GM12878 (cell line): ENCODE data around the gene SH2D3A. TPM values are rescaled to one million over a fixed set of nuclear protein-coding genes. Genes with fewer than 3 reads are reported as not detected.

Experiments used
- BMI1 ChIP-seq: fragments of 450-650 bp; IDR thresholded peaks from 2 replicates; pipeline ENCODE4 v1.6.1; 2016; ENCODE audit warnings: mild to moderate bottlenecking, moderate library complexity, borderline replicate concordance
- ELK1 ChIP-seq: IDR thresholded peaks from 2 replicates; pipeline ENCODE4 v1.6.1; 2012; ENCODE audit warnings: low read depth, low read length, improper control_type of control experiment
- FOS ChIP-seq: IDR thresholded peaks from 3 replicates; pipeline ENCODE4 v1.6.1; 2011; ENCODE audit warnings: borderline replicate concordance; ENCODE audit not compliant: insufficient read length; ENCODE audit errors: extremely low read depth
- FOXM1 ChIP-seq: IDR thresholded peaks from 2 replicates; pipeline ENCODE4 v1.6.1; 2012; ENCODE audit warnings: low read depth, mild to moderate bottlenecking, inconsistent platforms, low read length, moderate library complexity
- IRF4 ChIP-seq: IDR thresholded peaks from 2 replicates; pipeline ENCODE4 v1.6.1; 2011; ENCODE audit warnings: low read depth, low read length
- PBX3 ChIP-seq: IDR thresholded peaks from 2 replicates; pipeline ENCODE4 v1.6.1; 2011; ENCODE audit warnings: mild to moderate bottlenecking, low read depth, low read length, moderate library complexity; ENCODE audit not compliant: insufficient replicate concordance
- ZBED1 ChIP-seq: IDR thresholded peaks from 2 replicates; pipeline ENCODE4 v1.6.1; 2016; ENCODE audit warnings: borderline replicate concordance
- ZBTB4 ChIP-seq: fragments of 450-650 bp; formaldehyde crosslinking; IDR thresholded peaks from 2 replicates; pipeline ENCODE4 v1.4.0; 2022; ENCODE audit warnings: mild to moderate bottlenecking, moderate library complexity
- ZNF24 ChIP-seq: fragments of 450-650 bp; IDR thresholded peaks from 2 replicates; pipeline ENCODE4 v1.6.1; 2017; ENCODE audit warnings: antibody characterized with exemption, mild to moderate bottlenecking
- polyA plus RNA-seq, 11 experiments: library from polyadenylated mRNA; depleted of rRNA in 4 of 11; unstranded in 6 of 11; stranded (reverse) in 5 of 11; fragments of >200 nt; fragmentation: Nextera tagmentation in 4 of 11; fragmentation: Illumina TruSeq in 1 of 11; extraction: Ambion mirVana in 4 of 11; extraction: Trizol in 1 of 11; gene quantifications; 1 replicate in 1 of 11; 2 replicates in 10 of 11; pipeline versions ENCODE4 v1.2.1 to v1.2.3, GENCODE V29; 2011 to 2016; ENCODE audit warnings: inconsistent platforms in 2 of 11, missing spikeins in 2 of 11, low read depth in 1 of 11
- total RNA-seq, 4 experiments: library from RNA; depleted of rRNA in 3 of 4; stranded (reverse); fragments of >200 nt in 3 of 4; fragmentation: Illumina TruSeq in 1 of 4; extraction: Trizol in 1 of 4; gene quantifications; 2 replicates each; pipeline versions ENCODE4 v1.2.1 to v1.2.3, GENCODE V29; 2013 to 2021

Gene SH2D3A
- total and polyA plus RNA-seq, 10 of the 15 experiments (the other 5 are each of a cell fraction or from before 2014, with no cell fraction given), result 0.77 to 24.4 (median 9.5) TPM

GRCh38 chr19:6711078-6711361, 56.2 kb downstream of the SH2D3A start (continued):
- no peak for TF ChIP-seq ELK1
- no peak for TF ChIP-seq ZBED1
- no peak for TF ChIP-seq IRF4
- no peak for TF ChIP-seq ZNF24
- no peak for TF ChIP-seq BMI1
- TF ChIP-seq FOS, result no peak
- no peak for TF ChIP-seq PBX3
- TF ChIP-seq ZBTB4 (CRISPR knock-in tag), result no peak
- TF ChIP-seq FOXM1, result no peak
- TF ChIP-seq, all 136 proteins: peak for 0
